Osteocyte (in vitro differentiated cells): ENCODE measurements around the gene ESF1. TPM values are rescaled to one million over a fixed set of nuclear protein-coding genes. Genes with fewer than 3 reads are reported as not detected.

ENCODE experiments used
- DNase-seq: peaks from one replicate; pipeline ENCODE4 v3.0.0; 2021; ENCODE audit warnings: mixed read lengths; ENCODE audit not compliant: unreplicated experiment; ENCODE audit errors: extremely low spot score
- H3K27ac Mint-ChIP-seq: one replicate; pipeline ENCODE4 v1.8.0; 2021; ENCODE audit warnings: mild to moderate bottlenecking, mixed read lengths; ENCODE audit not compliant: unreplicated experiment
- H3K27me3 Mint-ChIP-seq: one replicate; pipeline ENCODE4 v1.8.0; 2021; ENCODE audit warnings: mixed read lengths; ENCODE audit not compliant: unreplicated experiment
- H3K36me3 Mint-ChIP-seq: one replicate; pipeline ENCODE4 v1.8.0; 2021; ENCODE audit warnings: mixed read lengths; ENCODE audit not compliant: unreplicated experiment
- H3K4me1 Mint-ChIP-seq: one replicate; pipeline ENCODE4 v1.8.0; 2021; ENCODE audit warnings: mixed read lengths; ENCODE audit not compliant: unreplicated experiment
- H3K4me3 Mint-ChIP-seq: one replicate; pipeline ENCODE4 v1.8.0; 2021; ENCODE audit warnings: mild to moderate bottlenecking, moderate library complexity, mixed read lengths; ENCODE audit not compliant: unreplicated experiment
- H3K9me3 Mint-ChIP-seq: one replicate; pipeline ENCODE4 v1.8.0; 2021; ENCODE audit warnings: mixed read lengths; ENCODE audit not compliant: unreplicated experiment
- CTCF ChIP-seq: fragments of 200-600 bp; sonication (generic); IDR thresholded peaks from 2 replicates; pipeline ENCODE4 v1.5.0; 2021; ENCODE audit warnings: antibody characterized with exemption, mild to moderate bottlenecking, moderate library complexity
- total RNA-seq: library from RNA; stranded (reverse); gene quantifications from 2 replicates; pipeline ENCODE4 v1.2.1, GENCODE V29; 2021

The ESF1 gene
- total RNA-seq, 1 donor from 2014 or later = 11.3 TPM

- Mint-ChIP-seq H3K4me3 (peak overlapping the region; percentile 99), H3K9me3 (no peaks in the 10 kb centered on the region), H3K27ac (peak overlapping the region; percentile 98), H3K36me3 (peaks cover 19% of the 10 kb centered on the region), H3K4me1 (peaks cover 38% of the 10 kb centered on the region), H3K27me3 (no peaks in the 10 kb centered on the region)
- no peak for TF ChIP-seq CTCF
- no peak for DNase-seq
Observed at GRCh38 chr20:13784271-13784892, 337 bp downstream of the ESF1 start.

- Mint-ChIP-seq H3K36me3 (peaks cover 19% of the 10 kb centered on the region), H3K27ac (no peak overlapping the region), H3K27me3 (no peaks in the 10 kb centered on the region), H3K4me1 (peaks cover 38% of the 10 kb centered on the region), H3K9me3 (no peaks in the 10 kb centered on the region), H3K4me3 (peak overlapping the region; percentile 99)
- no peak for TF ChIP-seq CTCF
- no peak for DNase-seq
Observed at GRCh38 chr20:13783528-13783927, 1.2 kb downstream of the ESF1 start.

- Mint-ChIP-seq H3K27ac (no peak overlapping the region), H3K36me3 (peaks cover 36% of the 10 kb centered on the region)
- DNase-seq = no peak
Observed at GRCh38 chr20:13778827-13779226, 5.9 kb downstream of the ESF1 start.

GRCh38 chr20:13777171-13777601, 7.5 kb downstream of the ESF1 start:
- Mint-ChIP-seq H3K9me3 (no peaks in the 10 kb centered on the region), H3K27ac (peak overlapping the region; percentile 12), H3K4me3 (no peak overlapping the region), H3K27me3 (no peaks in the 10 kb centered on the region), H3K36me3 (peaks cover 36% of the 10 kb centered on the region), H3K4me1 (peaks cover 3% of the 10 kb centered on the region)
- DNase-seq = no peak
- TF ChIP-seq CTCF = no peak

More at GRCh38 chr20:13778827-13779226, 5.9 kb downstream of the ESF1 start:
- no peaks in the 10 kb centered on the region for H3K27me3 Mint-ChIP-seq
- H3K9me3 Mint-ChIP-seq = no peaks in the 10 kb centered on the region
- H3K4me1 Mint-ChIP-seq = peaks cover 15% of the 10 kb centered on the region
- H3K4me3 Mint-ChIP-seq = no peak overlapping the region
- TF ChIP-seq CTCF = no peak

GRCh38 chr20:13775867-13776266, 8.9 kb downstream of the ESF1 start:
- peaks cover 3% of the 10 kb centered on the region for H3K4me1 Mint-ChIP-seq
- H3K36me3 Mint-ChIP-seq = peaks cover 36% of the 10 kb centered on the region
- no peak for TF ChIP-seq CTCF
- H3K9me3 Mint-ChIP-seq = no peaks in the 10 kb centered on the region
- H3K4me3 Mint-ChIP-seq = no peak overlapping the region
- DNase-seq = no peak
- H3K27ac Mint-ChIP-seq = no peak overlapping the region
- no peaks in the 10 kb centered on the region for H3K27me3 Mint-ChIP-seq
